ENCODE measurements around the gene CSGALNACT2. TPM values are rescaled to one million over a fixed set of nuclear protein-coding genes. Genes with fewer than 3 reads are reported as not detected.

Gene CSGALNACT2
- total RNA-seq, 1 experiment from 2014 or later, result 8.9 TPM

- no CpG with 5 or more reads among the region's 12 CpGs for WGBS (ENCODE audit: extremely low coverage, insufficient read length, low lambda C conversion rate)
- Histone ChIP-seq H2AK5ac (ENCODE audit: insufficient read length, low read length) (no peak overlapping the region), H3K27me3 (ENCODE audit: insufficient read depth, low read length) (no peaks in the 10 kb centered on the region; the same call in 1 of the 2 replicates), H4K8ac (replicated peaks; ENCODE audit: insufficient read length, low read depth, low read length) (no peak overlapping the region), H2AFZ (ENCODE audit: low read length) (no peak overlapping the region), H2BK120ac (ENCODE audit: low read depth, low read length, poor library complexity, severe bottlenecking) (no peak overlapping the region), H2BK5ac (ENCODE audit: insufficient read length, low read length) (no peak overlapping the region), H3T11ph (ENCODE audit: low read length) (no peak overlapping the region), H3K79me1 (ENCODE audit: insufficient read depth, low read depth, low read length, poor library complexity, severe bottlenecking) (no peaks in the 10 kb centered on the region), H3K79me2 (ENCODE audit: insufficient read depth, low read length) (no peaks in the 10 kb centered on the region), H3K56ac (ENCODE audit: insufficient read length, low read depth, low read length) (no peak overlapping the region), H3K23me2 (ENCODE audit: insufficient read length, low read depth, low read length, poor library complexity, severe bottlenecking) (peaks cover 9% of the 10 kb centered on the region), H2BK12ac (ENCODE audit: insufficient read length, low read depth, low read length) (no peak overlapping the region), H3K27ac (ENCODE audit: insufficient read length, low read depth, low read length) (no peak overlapping the region), H3K9ac (ENCODE audit: extremely low read depth, insufficient read length, low read length) (no peak overlapping the region), H4K20me1 (ENCODE audit: control insufficient read depth, insufficient read depth, insufficient read length) (no peaks in the 10 kb centered on the region), H2BK15ac (ENCODE audit: low read depth, low read length) (no peak overlapping the region), H3K23ac (ENCODE audit: insufficient read length, low read depth, low read length) (no peak overlapping the region), H3K18ac (ENCODE audit: insufficient read length, low read depth, low read length) (no peak overlapping the region), H3K4ac (ENCODE audit: low read depth, low read length) (no peak overlapping the region), H2BK20ac (ENCODE audit: low read depth, low read length, poor library complexity, severe bottlenecking) (no peak overlapping the region), H3K14ac (ENCODE audit: insufficient read depth, low read length) (no peak overlapping the region), H4K5ac (ENCODE audit: insufficient read length, low read depth, low read length) (no peak overlapping the region), H3K9me3 (ENCODE audit: control insufficient read depth, low read depth, low read length) (no peaks in the 10 kb centered on the region), H3K4me1 (ENCODE audit: insufficient read depth, low read length) (no peaks in the 10 kb centered on the region), H4K91ac (ENCODE audit: insufficient read length, low read depth, low read length) (no peak overlapping the region), H3K4me2 (ENCODE audit: insufficient read depth, insufficient read length, low read length) (no peak overlapping the region)
- Mint-ChIP-seq H3K9me3 (peaks cover 0 to under 1% of the 10 kb centered on the region in 2 experiments; a peak in 1 of 5 replicates), H3K4me1 (peaks cover 4 to 6% of the 10 kb centered on the region in 2 experiments; a peak in 3 of 4 replicates), H3K27ac (peak overlapping the region in 1 of 3 experiments; percentile 59; a peak in 1 of 7 replicates), H3K27me3 (ENCODE audit: low read depth) (peaks cover 12% of the 10 kb centered on the region), H3K36me3 (ENCODE audit: insufficient read depth in 1 of 3, low read depth in 3 of 3) (peaks cover 0 to under 1% (median 0%) of the 10 kb centered on the region in 3 experiments; a peak in 2 of 7 replicates), H3K4me3 (no peak overlapping the region)
- DNase-seq, result no peak
- TF ChIP-seq CTCF (conservative IDR thresholded peaks at IDR 0.05), result no peak
These were observed 29.3 kb upstream of the CSGALNACT2 start for GRCh38 chr10:43108951-43109350.
